Progenitor cell of endocrine pancreas (in vitro differentiated cells): ENCODE results near the gene TBC1D24. TPM values are rescaled to one million over a fixed set of nuclear protein-coding genes. Genes with fewer than 3 reads are reported as not detected.
A peak's percentile ranks its signal among the peaks of the same experiment; 100 is the strongest.

ENCODE experiments used
- DNase-seq: peaks from one replicate; pipeline ENCODE4 v3.0.0; 2021; ENCODE audit warnings: low spot score; ENCODE audit not compliant: unreplicated experiment
- H3K27ac Mint-ChIP-seq: 2 replicates; pipeline ENCODE4 v1.8.0; 2021; ENCODE audit warnings: mild to moderate bottlenecking, moderate library complexity, mixed read lengths
- H3K27me3 Mint-ChIP-seq: 2 replicates; pipeline ENCODE4 v1.8.0; 2021; ENCODE audit warnings: mixed read lengths
- H3K36me3 Mint-ChIP-seq: 2 replicates; pipeline ENCODE4 v1.8.0; 2022; ENCODE audit warnings: mixed read lengths; ENCODE audit not compliant: insufficient read depth
- H3K4me1 Mint-ChIP-seq: 2 replicates; pipeline ENCODE4 v1.8.0; 2021; ENCODE audit warnings: low read depth, mixed read lengths
- H3K4me3 Mint-ChIP-seq: 2 replicates; pipeline ENCODE4 v1.8.0; 2021; ENCODE audit warnings: low read depth, mild to moderate bottlenecking, moderate library complexity, mixed read lengths
- H3K9me3 Mint-ChIP-seq: 2 replicates; pipeline ENCODE4 v1.8.0; 2021; ENCODE audit warnings: low read depth, mixed read lengths
- total RNA-seq: library from RNA; stranded (reverse); gene quantifications from 2 replicates; pipeline ENCODE4 v1.2.1, GENCODE V29; 2021
- TF ChIP-seq, protein P1 (sequence below): fragments of 200-600 bp; sonication (generic); IDR thresholded peaks from one replicate; pipeline ENCODE4 v1.5.0; 2021; ENCODE audit warnings: antibody characterized with exemption, mild to moderate bottlenecking; ENCODE audit not compliant: unreplicated experiment

Gene TBC1D24
- total RNA-seq, 1 donor from 2014 or later = 23.8 TPM

DNA sequence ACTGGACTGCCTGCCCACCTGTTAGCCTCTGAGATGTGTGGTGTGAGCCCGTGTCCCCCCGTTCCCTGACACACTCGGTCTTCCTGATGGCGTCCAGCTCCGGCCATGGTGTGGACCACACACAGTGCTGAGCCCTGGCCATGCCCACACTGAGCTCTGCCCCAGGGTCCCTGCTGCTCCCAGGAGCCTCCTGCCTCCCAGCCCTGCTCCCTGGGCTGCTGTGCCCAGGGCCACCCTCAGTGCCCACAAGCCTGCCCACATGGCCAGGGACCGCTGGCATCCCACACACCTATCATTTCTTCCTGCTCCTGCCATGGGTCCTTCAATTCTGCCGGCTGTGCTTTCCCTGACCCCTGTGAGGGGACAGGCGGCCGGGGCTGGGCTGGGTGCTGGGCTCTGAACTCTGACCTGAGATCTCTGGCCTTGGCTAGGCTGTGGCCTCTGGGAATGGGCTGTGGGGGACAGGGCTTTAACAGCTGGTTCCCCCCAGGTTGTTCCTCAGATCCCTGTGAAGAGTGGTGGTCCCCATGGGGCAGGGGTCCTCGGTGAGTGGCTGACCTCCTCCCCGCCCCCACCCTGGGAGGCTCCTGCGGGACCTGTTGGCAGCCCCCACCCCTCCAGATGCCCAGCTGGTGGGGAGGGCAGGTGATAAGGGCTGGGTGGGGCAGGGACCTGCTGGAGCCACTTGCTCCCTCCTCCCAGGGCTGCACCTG, 52.3 kb downstream of the TBC1D24 start:
- no peak for DNase-seq
- TF ChIP-seq, protein P1, sequence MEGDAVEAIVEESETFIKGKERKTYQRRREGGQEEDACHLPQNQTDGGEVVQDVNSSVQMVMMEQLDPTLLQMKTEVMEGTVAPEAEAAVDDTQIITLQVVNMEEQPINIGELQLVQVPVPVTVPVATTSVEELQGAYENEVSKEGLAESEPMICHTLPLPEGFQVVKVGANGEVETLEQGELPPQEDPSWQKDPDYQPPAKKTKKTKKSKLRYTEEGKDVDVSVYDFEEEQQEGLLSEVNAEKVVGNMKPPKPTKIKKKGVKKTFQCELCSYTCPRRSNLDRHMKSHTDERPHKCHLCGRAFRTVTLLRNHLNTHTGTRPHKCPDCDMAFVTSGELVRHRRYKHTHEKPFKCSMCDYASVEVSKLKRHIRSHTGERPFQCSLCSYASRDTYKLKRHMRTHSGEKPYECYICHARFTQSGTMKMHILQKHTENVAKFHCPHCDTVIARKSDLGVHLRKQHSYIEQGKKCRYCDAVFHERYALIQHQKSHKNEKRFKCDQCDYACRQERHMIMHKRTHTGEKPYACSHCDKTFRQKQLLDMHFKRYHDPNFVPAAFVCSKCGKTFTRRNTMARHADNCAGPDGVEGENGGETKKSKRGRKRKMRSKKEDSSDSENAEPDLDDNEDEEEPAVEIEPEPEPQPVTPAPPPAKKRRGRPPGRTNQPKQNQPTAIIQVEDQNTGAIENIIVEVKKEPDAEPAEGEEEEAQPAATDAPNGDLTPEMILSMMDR = no peak
- no peak overlapping the region for H3K4me3 Mint-ChIP-seq
- peaks cover 13% of the 10 kb centered on the region for H3K4me1 Mint-ChIP-seq
- H3K27me3 Mint-ChIP-seq = no peaks in the 10 kb centered on the region
- no peaks in the 10 kb centered on the region for H3K9me3 Mint-ChIP-seq
- H3K27ac Mint-ChIP-seq = no peak overlapping the region
- peaks cover 3% of the 10 kb centered on the region for H3K36me3 Mint-ChIP-seq

DNA sequence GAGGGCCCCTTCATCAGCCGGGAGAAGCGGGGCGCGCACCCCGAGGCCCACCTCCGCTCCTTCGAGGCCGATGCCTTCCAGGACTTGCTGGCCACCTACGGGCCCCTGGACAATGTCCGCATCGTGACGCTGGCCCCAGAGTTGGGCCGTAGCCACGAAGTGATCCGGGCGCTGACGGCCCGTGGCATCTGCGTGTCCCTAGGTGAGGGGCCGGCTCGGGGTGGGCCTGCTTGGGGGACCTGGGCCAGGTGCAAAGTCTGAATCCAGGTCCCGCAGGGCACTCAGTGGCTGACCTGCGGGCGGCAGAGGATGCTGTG, 52.8 kb downstream of the TBC1D24 start:
- H3K4me1 Mint-ChIP-seq = peaks cover 13% of the 10 kb centered on the region
- H3K36me3 Mint-ChIP-seq = peaks cover 3% of the 10 kb centered on the region
- H3K4me3 Mint-ChIP-seq = no peak overlapping the region
- TF ChIP-seq, protein P1 = no peak
- DNase-seq = no peak
- H3K27me3 Mint-ChIP-seq = no peaks in the 10 kb centered on the region
- no peaks in the 10 kb centered on the region for H3K9me3 Mint-ChIP-seq
- no peak overlapping the region for H3K27ac Mint-ChIP-seq

DNA sequence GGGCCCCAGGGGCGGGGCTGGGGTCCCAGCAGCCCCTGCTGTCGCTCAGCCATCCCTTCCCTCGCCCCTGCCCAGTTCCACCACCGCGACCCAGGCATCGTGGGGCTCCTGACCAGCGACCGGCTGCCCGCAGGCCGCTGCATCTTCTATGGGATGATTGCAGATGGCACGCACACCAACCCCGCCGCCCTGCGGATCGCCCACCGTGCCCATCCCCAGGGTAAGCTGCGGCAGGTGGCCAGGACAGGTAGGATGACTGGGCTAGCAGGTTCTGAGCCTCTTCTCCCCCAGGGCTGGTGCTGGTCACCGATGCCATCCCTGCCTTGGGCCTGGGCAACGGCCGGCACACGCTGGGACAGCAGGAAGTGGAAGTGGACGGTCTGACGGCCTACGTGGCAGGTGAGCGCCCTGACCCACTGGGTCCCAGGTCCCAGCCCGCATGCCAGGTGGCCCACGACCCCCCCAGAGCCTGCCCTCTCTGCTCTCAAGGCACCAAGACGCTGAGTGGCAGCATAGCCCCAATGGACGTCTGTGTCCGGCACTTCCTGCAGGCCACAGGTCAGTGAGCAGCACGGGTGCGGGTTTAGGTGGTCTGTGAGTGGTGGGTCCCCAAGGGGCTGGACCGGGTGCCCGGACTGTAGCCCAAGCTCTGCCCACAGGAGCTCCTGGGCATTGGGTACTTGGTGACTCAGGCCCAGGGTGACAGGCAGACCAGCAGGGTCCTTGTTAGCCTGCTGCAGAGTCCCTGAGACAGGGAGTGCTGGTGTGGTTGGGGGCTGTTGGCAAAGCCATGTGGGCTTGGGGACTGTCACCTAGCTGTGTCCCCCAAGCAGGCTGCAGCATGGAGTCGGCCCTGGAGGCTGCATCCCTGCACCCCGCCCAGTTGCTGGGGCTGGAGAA, 53.5 kb downstream of the TBC1D24 start:
- Mint-ChIP-seq H3K27ac (no peak overlapping the region), H3K9me3 (no peaks in the 10 kb centered on the region), H3K36me3 (peaks cover 3% of the 10 kb centered on the region), H3K4me3 (no peak overlapping the region), H3K27me3 (no peaks in the 10 kb centered on the region), H3K4me1 (peaks cover 13% of the 10 kb centered on the region)
- no peak for DNase-seq
- TF ChIP-seq, protein P1 = no peak

DNA sequence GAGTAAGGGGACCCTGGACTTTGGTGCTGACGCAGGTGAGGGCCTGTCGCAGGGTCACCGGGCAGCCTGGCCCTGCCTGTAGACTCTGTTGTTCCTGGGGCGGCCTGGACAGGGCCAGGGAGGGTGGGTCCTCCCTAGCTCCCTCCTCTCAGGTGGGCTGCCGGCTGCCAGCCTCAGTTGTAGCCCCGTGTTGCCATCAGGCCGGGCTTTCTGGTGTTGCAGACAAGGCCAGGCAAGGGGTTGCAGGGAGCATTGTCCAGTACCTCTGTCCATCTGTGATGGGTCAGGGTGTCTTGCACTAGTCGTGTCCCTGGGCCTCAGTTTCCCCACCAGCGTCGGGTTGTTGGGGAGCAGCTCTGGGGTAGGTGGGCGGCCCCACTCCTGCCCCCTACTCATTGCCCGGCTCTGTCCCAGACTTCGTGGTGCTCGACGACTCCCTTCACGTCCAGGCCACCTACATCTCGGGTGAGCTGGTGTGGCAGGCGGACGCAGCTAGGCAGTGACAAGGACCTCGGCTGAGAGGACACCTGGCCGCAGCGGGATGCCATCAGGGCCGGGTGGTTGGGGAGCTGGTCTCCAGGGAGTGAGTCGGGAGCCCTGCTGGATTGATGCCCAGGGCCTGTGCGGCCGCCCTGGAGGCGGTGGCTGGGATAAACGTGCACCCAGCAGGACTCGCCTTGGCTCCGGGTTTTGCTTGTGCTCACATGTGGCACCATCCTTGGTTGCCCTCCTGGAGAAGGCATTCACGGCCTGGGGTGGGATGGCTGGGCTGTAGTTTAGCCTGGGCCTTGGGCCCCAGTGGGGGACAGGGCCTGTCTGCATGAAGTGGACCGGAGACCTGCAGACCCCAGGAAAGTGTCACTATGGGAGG, 54.4 kb downstream of the TBC1D24 start:
- Mint-ChIP-seq H3K27ac (no peak overlapping the region), H3K36me3 (peaks cover 3% of the 10 kb centered on the region), H3K4me1 (peaks cover 8% of the 10 kb centered on the region), H3K27me3 (no peaks in the 10 kb centered on the region), H3K9me3 (no peaks in the 10 kb centered on the region), H3K4me3 (no peak overlapping the region)
- DNase-seq = no peak
- TF ChIP-seq, protein P1 = peak; percentile 21
